Mesothelial cell of epicardium (in vitro differentiated cells): ENCODE results near the gene IPO11. TPM values are rescaled to one million over a fixed set of nuclear protein-coding genes. Genes with fewer than 3 reads are reported as not detected.

ENCODE experiments used
- DNase-seq, 2 experiments: peaks; one replicate each; pipeline ENCODE4 v3.0.0; 2021; ENCODE audit warnings: low spot score in 2 of 2; ENCODE audit not compliant: unreplicated experiment in 2 of 2
- H3K27ac Mint-ChIP-seq: 2 replicates; pipeline ENCODE4 v1.8.0; 2021; ENCODE audit warnings: mixed read lengths
- H3K27me3 Mint-ChIP-seq: 2 replicates; pipeline ENCODE4 v1.8.0; 2021; ENCODE audit warnings: low read depth, mixed read lengths
- H3K36me3 Mint-ChIP-seq: 2 replicates; pipeline ENCODE4 v1.8.0; 2021; ENCODE audit warnings: mixed read lengths
- H3K4me1 Mint-ChIP-seq: 2 replicates; pipeline ENCODE4 v1.8.0; 2021; ENCODE audit warnings: mixed read lengths
- H3K4me3 Mint-ChIP-seq: 2 replicates; pipeline ENCODE4 v1.8.0; 2021; ENCODE audit warnings: mild to moderate bottlenecking, moderate library complexity, mixed read lengths
- H3K9me3 Mint-ChIP-seq: 2 replicates; pipeline ENCODE4 v1.8.0; 2021; ENCODE audit warnings: mixed read lengths
- total RNA-seq: library from RNA; stranded (reverse); gene quantifications from 3 replicates; pipeline ENCODE4 v1.2.1, GENCODE V29; 2021
- TF ChIP-seq, protein P1 (sequence below): fragments of 200-600 bp; sonication (generic); IDR thresholded peaks from one replicate; pipeline ENCODE4 v1.5.0; 2021; ENCODE audit warnings: antibody characterized with exemption; ENCODE audit not compliant: unreplicated experiment

IPO11 gene
- total RNA-seq, 1 donor from 2014 or later = 31.9 TPM

DNA sequence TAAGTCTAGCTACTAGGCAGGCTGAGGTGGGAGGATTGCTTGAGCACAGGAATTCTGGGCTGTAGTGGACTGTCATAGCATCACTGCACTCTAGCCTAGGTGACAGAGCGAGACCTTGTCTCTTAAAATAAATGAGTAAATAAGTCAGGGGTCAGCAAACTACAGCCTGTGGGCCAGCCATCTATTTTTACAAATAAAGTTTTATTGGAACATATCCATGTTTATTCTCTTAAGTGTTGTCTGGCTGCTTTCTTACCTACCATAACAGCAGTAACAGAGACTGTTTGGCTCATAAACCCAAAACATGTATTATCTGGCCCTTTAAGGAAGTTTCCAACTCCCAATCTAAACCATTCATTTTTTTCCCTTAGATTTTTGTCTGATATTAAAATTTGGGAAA lies 38.5 kb upstream of the IPO11 start:
- no peak overlapping the region for H3K4me3 Mint-ChIP-seq
- no peaks in the 10 kb centered on the region for H3K4me1 Mint-ChIP-seq
- H3K27me3 Mint-ChIP-seq = no peaks in the 10 kb centered on the region
- no peaks in the 10 kb centered on the region for H3K9me3 Mint-ChIP-seq
- no peak overlapping the region for H3K27ac Mint-ChIP-seq
- peaks cover 30% of the 10 kb centered on the region for H3K36me3 Mint-ChIP-seq
- TF ChIP-seq, protein P1, sequence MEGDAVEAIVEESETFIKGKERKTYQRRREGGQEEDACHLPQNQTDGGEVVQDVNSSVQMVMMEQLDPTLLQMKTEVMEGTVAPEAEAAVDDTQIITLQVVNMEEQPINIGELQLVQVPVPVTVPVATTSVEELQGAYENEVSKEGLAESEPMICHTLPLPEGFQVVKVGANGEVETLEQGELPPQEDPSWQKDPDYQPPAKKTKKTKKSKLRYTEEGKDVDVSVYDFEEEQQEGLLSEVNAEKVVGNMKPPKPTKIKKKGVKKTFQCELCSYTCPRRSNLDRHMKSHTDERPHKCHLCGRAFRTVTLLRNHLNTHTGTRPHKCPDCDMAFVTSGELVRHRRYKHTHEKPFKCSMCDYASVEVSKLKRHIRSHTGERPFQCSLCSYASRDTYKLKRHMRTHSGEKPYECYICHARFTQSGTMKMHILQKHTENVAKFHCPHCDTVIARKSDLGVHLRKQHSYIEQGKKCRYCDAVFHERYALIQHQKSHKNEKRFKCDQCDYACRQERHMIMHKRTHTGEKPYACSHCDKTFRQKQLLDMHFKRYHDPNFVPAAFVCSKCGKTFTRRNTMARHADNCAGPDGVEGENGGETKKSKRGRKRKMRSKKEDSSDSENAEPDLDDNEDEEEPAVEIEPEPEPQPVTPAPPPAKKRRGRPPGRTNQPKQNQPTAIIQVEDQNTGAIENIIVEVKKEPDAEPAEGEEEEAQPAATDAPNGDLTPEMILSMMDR = no peak
- no peak for DNase-seq

DNA sequence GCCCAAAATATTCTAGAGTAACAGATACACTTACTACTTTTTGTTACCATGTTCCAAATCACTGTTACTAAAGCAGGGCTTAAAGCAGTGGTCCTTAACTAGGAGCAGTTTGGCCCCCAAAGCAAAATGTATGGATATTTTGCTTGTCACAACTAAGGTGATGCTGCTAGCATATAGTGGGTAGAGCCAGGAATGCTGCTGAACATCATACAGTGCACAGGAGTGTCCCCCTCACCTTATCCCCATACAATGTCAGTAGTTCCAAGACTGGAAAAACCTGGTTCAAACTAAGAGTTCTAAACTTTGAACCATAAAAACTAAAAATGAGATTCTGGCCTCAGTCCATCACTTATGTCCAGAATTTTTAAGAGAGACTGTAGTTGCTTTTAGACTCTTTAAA lies 36.9 kb upstream of the IPO11 start:
- H3K27me3 Mint-ChIP-seq = no peaks in the 10 kb centered on the region
- peaks cover 35% of the 10 kb centered on the region for H3K36me3 Mint-ChIP-seq
- no peak overlapping the region for H3K27ac Mint-ChIP-seq
- H3K4me3 Mint-ChIP-seq = no peak overlapping the region
- H3K9me3 Mint-ChIP-seq = no peaks in the 10 kb centered on the region
- TF ChIP-seq, protein P1 = no peak
- no peak for DNase-seq
- H3K4me1 Mint-ChIP-seq = no peaks in the 10 kb centered on the region

DNA sequence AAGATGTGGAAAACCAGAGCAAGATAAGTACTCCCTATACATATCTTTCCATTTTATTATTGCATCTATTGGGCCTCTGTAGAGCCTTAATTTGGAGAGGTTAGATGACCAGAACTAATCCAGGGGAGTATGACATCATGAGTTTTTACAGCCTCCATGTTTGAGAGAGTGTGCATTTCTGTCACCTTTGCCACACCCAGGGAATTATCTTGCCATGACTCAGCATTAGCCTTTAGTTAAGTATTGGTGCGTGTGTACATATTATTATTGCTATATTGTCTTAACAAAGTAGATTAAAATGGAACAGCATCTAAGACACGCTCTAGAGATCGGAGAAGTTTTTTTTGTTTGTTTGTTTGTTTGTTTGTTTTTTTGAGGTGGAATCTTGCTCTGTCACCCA lies 36.5 kb upstream of the IPO11 start:
- DNase-seq = no peak
- H3K9me3 Mint-ChIP-seq = no peaks in the 10 kb centered on the region
- H3K27ac Mint-ChIP-seq = no peak overlapping the region
- TF ChIP-seq, protein P1 = no peak
- no peaks in the 10 kb centered on the region for H3K27me3 Mint-ChIP-seq
- no peak overlapping the region for H3K4me3 Mint-ChIP-seq
- H3K4me1 Mint-ChIP-seq = no peaks in the 10 kb centered on the region
- peaks cover 38% of the 10 kb centered on the region for H3K36me3 Mint-ChIP-seq

DNA sequence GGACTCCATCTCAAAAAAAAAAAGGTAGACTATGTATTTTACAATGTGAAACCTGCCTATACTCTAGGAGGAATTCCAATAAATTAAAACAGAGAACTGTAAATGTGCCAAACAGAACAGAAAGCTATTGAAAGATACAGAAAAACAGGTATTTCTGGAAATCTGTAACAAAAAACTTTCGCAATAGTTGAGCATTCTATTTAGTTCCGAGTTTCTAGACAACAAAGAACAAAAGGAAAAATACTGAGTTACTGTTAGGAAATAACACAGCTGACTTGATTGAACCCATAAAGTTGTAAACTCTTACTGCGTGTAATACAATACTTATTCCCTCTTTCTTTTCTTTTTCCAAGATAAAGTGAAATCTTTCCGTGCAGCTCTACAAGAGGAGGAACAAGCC lies 27.4 kb upstream of the IPO11 start:
- Mint-ChIP-seq H3K27ac (peak overlapping the region; percentile 91), H3K4me1 (peaks cover 15% of the 10 kb centered on the region), H3K27me3 (no peaks in the 10 kb centered on the region), H3K4me3 (no peak overlapping the region), H3K36me3 (peaks cover 28% of the 10 kb centered on the region), H3K9me3 (no peaks in the 10 kb centered on the region)
- DNase-seq = no peak
- TF ChIP-seq, protein P1 = no peak

DNA sequence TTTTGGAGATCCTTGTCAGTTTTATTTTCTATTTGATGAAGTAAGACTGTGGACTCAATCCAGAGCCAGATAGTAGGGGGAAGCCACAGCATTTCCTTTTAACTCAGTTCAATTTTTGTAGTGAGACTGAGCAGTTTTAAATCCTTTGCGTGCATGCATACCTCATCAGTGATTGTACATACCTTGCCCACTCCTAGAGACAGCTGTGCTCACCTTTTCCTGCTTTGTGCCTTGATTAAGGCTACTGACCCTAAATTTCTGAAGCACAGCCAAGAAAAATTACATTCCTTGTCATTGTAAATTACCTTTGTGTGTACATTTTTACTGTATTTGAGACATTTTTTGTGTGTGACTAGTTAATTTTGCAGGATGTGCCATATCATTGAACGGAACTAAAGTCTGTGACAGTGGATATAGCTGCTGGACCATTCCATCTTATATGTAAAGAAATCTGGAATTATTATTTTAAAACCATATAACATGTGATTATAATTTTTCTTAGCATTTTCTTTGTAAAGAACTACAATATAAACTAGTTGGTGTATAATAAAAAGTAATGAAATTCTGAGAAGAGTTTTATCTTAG lies 26.7 kb upstream of the IPO11 start:
- TF ChIP-seq, protein P1 = no peak
- Mint-ChIP-seq H3K9me3 (no peaks in the 10 kb centered on the region), H3K27ac (peak overlapping the region; percentile 91), H3K4me3 (no peak overlapping the region), H3K27me3 (no peaks in the 10 kb centered on the region), H3K36me3 (peaks cover 25% of the 10 kb centered on the region), H3K4me1 (peaks cover 15% of the 10 kb centered on the region)
- no peak for DNase-seq

DNA sequence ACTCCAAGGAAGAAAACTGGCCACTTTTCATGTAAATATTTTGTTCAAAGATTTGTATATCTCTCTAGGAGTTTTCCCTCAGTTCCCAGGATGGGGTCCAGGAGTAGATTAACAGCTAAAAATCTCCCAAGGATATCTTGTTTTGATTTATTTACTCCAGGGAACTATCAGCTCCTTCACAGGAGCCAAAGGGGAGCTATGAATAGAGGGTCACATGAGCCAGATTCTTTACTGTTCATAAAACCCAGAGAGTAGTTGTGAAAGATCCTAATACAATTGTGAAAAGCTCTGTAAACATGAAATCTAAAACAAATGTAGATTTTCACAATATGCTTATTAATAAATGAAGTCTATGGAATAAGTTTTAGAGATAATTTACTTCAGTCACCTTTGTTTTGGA lies 25.7 kb upstream of the IPO11 start:
- TF ChIP-seq, protein P1 = no peak
- Mint-ChIP-seq H3K27me3 (no peaks in the 10 kb centered on the region), H3K9me3 (no peaks in the 10 kb centered on the region), H3K4me3 (no peak overlapping the region), H3K27ac (peak overlapping the region; percentile 21), H3K4me1 (peaks cover 15% of the 10 kb centered on the region), H3K36me3 (peaks cover 18% of the 10 kb centered on the region)
- DNase-seq = no peak
